GM12801 (cell line): ENCODE data around the gene SLC24A4.

Experiments
- CTCF ChIP-seq: IDR thresholded peaks from one replicate; pipeline ENCODE4 v1.5.1; 2011; ENCODE audit warnings: control low read depth; ENCODE audit not compliant: insufficient read length; ENCODE audit errors: extremely low read depth

SLC24A4 gene

GRCh38 chr14:92414690-92415445 is 91.9 kb downstream of the SLC24A4 start:
- TF ChIP-seq CTCF = no peak

- no peak for TF ChIP-seq CTCF
Measured at GRCh38 chr14:92415969-92416368, 93.0 kb downstream of the SLC24A4 start.

GRCh38 chr14:92416544-92416943 is 93.6 kb downstream of the SLC24A4 start:
- no peak for TF ChIP-seq CTCF

- no peak for TF ChIP-seq CTCF
Measured at GRCh38 chr14:92417759-92418158, 94.8 kb downstream of the SLC24A4 start.

- TF ChIP-seq CTCF = no peak
Measured at GRCh38 chr14:92421751-92422150, 98.8 kb downstream of the SLC24A4 start.

GRCh38 chr14:92425101-92425500 is 102.1 kb downstream of the SLC24A4 start:
- no peak for TF ChIP-seq CTCF

GRCh38 chr14:92426237-92426636 is 103.3 kb downstream of the SLC24A4 start:
- TF ChIP-seq CTCF = no peak

- no peak for TF ChIP-seq CTCF
Measured at GRCh38 chr14:92427096-92427495, 104.1 kb downstream of the SLC24A4 start.
